SK-N-MC (cell line): ENCODE data around the gene P4HA2.

Source experiments
- EZH2 ChIP-seq: fragments of 200-600 bp; sonication (generic); IDR thresholded peaks from one replicate; pipeline ENCODE4 v1.6.1; 2017; ENCODE audit warnings: antibody characterized with exemption
- FOXP2 ChIP-seq: optimal IDR thresholded peaks from 2 replicates; pipeline ENCODE3; 2011; ENCODE audit warnings: mild to moderate bottlenecking, moderate library complexity; ENCODE audit not compliant: insufficient read depth; ENCODE audit errors: extremely low read length, control extremely low read depth
- POLR2AphosphoS5 ChIP-seq: IDR thresholded peaks from 2 replicates; pipeline ENCODE4 v1.6.1; 2012; ENCODE audit warnings: mild to moderate bottlenecking, low read depth, low read length, borderline replicate concordance

DNA sequence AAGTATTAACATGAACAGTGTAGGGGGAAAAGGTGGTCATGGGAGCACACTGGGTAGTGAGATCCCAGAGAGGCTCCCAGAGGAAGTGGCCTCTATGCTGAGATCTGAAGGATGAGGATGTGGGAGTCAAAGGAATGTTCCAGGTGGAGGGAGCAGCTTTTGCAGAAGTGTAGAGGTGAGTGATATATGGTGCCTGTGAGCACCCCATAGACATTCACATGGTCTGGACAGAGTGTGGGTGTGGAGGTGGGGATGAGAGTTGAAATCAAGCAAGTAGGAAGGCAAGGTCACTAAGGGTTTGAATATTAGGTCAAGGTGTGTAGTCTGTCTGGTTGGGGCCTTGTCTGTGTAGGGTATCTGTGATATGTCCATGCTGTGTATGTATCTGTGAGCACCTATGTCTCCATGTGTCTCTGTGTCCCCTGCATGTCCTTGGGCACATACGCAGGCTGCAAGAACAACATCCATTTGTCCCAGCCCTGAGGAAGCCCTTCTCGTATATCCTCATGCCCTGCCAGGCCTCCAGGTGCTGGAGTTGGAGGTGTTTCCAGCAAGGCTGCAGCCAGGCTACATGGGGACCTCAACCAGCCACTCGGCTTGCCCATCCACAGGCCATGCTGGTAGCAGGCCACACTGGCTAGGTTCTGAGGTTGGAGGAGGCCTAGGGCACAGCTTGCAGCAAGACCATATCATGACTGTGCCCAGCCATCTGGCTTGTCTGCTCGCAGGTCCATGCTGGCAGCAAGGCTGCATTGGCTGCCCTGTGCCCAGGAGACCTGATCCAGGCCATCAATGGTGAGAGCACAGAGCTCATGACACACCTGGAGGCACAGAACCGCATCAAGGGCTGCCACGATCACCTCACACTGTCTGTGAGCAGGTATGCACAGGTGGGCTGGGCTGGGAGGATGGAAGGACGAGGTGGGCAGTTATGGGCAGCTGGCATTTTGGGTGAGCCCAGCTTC lies 34.5 kb upstream of the P4HA2 start:
- no peak for TF ChIP-seq EZH2
- TF ChIP-seq POLR2AphosphoS5: no peak
- no peak for TF ChIP-seq FOXP2
